Measurements from ENCODE around the gene NPTXR. TPM values are rescaled to one million over a fixed set of nuclear protein-coding genes. Genes with fewer than 3 reads are reported as not detected.

NPTXR gene
- polyA plus RNA-seq, 1 experiment = 1.7 TPM

DNA sequence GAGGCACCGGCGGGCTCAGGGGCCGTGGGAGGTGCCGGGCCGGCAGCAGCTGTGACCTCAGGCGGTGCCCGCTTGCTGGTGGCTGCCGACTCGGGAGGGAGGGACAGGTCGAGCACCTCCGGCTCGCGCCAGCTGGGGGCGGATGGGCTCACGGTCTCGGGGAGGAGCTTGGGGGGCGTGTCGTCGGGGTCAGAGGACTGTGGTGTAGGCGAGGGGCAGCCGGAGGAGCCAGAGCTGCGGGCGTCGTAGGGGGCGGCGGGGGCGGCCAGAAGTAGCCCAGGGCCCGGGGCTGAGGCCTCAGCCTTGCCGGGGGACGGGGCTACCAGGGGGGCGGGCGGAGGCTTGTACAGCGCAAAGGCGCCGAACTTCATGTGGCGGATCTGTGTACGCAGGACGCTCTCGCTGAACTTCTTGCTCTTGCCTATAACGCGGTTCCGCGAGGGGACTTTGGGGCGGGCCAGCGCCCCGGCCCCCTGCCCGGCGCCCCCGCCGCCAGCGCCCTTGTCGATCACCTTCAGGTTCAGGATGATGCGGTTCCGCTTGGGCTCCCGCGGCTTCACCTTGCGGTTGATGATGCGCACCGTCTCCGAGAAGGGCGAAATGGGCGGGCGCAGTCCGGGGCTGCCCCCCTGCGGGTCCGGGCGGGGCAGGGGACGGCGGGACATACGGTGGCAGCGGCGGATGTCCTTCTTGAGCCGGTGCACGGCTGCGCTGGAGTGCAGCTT, 22.7 kb upstream of the NPTXR start:
- TF ChIP-seq, protein P1, sequence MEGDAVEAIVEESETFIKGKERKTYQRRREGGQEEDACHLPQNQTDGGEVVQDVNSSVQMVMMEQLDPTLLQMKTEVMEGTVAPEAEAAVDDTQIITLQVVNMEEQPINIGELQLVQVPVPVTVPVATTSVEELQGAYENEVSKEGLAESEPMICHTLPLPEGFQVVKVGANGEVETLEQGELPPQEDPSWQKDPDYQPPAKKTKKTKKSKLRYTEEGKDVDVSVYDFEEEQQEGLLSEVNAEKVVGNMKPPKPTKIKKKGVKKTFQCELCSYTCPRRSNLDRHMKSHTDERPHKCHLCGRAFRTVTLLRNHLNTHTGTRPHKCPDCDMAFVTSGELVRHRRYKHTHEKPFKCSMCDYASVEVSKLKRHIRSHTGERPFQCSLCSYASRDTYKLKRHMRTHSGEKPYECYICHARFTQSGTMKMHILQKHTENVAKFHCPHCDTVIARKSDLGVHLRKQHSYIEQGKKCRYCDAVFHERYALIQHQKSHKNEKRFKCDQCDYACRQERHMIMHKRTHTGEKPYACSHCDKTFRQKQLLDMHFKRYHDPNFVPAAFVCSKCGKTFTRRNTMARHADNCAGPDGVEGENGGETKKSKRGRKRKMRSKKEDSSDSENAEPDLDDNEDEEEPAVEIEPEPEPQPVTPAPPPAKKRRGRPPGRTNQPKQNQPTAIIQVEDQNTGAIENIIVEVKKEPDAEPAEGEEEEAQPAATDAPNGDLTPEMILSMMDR (IDR thresholded peaks at IDR 0.05; ENCODE audit: low read depth, low read length) = no peak
- CTCF ChIA-PET = no interaction called here
- POLR2A ChIA-PET = no interaction called here
- no peak overlapping the region for H3K27ac ChIP-seq (ENCODE audit: low read depth, low read length)
- no peaks in the 10 kb centered on the region for H3K27me3 ChIP-seq (ENCODE audit: control insufficient read depth, insufficient read depth, low read length)
- no peak for DNase-seq (ENCODE audit: low read depth, low spot score)
- H3K4me3 ChIP-seq (ENCODE audit: low read depth, low read length) = no peak overlapping the region
- no peaks in the 10 kb centered on the region for H3K9me3 ChIP-seq (ENCODE audit: control insufficient read depth, insufficient read depth, low read length)

DNA sequence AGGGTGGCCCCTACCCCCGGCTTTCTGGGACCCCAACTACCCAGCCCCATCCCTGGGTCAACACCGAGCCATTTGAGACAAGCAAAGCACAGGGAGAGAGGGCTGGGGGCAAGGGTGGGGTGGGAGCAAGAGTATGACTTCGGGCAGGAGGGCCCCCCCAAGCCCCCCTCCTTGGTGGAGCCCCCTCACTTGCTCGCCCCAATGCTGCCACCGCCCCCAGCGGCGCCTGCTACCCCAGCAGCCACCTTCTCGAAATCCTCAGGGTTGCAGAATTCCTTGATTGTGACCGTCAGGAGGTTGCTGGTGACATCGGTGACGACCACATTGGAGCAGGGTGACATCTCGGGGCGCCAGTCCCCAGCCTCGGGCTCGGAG, 22.2 kb upstream of the NPTXR start:
- CTCF ChIA-PET = no interaction called here

DNA sequence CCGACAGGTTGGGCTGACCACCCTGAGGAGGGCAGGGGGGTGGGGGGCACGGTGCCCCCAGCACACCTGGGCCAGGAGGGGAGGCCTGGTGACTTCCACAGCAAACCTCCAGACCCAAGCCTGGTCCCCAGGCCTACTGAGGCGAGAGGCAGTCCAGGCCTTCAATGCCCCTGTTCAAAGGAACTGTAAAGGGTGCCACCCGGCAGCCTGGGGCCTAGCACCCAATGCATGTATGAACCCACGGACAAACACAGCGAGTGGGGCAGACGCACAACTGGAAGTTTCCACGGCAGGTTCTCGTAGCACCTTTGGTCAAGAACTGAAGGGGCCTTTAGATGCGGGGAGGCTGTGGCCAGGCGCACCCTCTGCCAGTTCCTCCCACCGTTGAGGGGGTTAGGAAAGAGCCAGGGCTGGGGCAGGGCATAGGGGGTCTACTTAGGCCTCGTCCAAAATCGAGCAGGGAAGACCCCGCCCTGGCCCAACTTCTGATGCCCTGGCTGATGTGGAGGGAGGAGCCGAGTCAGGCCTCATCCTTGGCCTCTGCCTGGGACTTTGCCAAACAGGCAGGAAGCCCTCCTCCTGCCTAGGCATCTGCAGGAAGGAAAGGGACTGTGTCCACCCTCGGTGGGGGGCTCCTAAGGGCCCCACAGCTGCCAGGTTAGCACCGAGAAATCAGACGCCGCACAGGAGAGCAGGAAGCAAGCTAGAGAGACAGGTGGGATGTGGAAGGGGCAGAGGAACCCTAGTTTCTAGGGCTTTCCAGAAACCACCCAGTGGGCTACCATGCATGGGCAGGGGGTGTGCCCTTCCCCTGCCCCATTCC, 21.6 kb upstream of the NPTXR start:
- POLR2A ChIA-PET = no interaction called here

More for the DNA sequence above, 22.2 kb upstream of the NPTXR start:
- TF ChIP-seq, protein P1 (IDR thresholded peaks at IDR 0.05; ENCODE audit: low read depth, low read length) = no peak
- Histone ChIP-seq H3K27me3 (ENCODE audit: control insufficient read depth, insufficient read depth, low read length) (no peaks in the 10 kb centered on the region), H3K27ac (ENCODE audit: low read depth, low read length) (no peak overlapping the region), H3K9me3 (ENCODE audit: control insufficient read depth, insufficient read depth, low read length) (no peaks in the 10 kb centered on the region; the same call in 1 of the 2 replicates), H3K4me3 (ENCODE audit: low read depth, low read length) (no peak overlapping the region)
- DNase-seq (ENCODE audit: low read depth, low spot score) = no peak
- POLR2A ChIA-PET = no interaction called here

DNA sequence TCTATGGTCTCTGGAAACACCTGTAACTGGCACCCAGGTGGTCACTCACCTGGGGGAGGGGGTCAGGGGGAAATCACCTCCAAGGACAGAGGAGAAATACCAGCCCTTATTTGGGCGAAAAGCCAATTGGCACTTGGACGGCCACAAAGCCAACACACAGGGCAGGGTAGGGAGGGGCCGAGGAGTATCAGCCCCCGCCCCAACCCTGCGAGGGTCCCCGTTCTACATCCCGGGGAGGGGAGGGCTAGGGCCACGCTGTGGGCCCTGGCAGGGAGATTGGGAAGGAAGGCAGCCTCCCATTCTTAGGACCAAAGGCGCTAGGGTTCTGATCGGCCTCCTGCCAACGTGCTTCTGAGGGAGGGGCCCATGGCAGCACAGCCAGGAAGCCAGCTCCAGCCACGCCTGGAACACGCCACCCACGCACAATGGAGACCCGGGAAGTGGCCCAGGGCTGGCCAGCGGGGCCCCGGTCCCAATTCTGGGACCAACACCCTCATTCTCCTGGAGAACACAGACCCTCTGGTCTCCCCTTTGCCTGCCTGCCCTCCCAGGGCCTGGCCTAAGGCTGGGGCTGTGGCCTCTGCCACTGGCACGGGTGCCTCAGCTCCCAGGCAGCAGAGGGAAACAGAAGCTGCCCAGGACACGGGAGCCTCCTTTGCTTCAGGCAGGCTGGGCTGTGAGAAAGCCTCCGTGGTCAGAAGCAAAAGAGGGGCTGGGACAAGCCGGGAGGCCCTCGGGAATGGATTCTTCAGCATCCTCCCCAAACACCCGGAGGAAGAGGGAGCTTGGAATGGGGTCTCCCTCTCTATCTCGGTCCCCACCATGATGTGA, 20.7 kb upstream of the NPTXR start:
- Histone ChIP-seq H3K27me3 (ENCODE audit: control insufficient read depth, insufficient read depth, low read length) (no peaks in the 10 kb centered on the region), H3K27ac (ENCODE audit: low read depth, low read length) (peak overlapping the region; percentile 11), H3K9me3 (ENCODE audit: control insufficient read depth, insufficient read depth, low read length) (no peaks in the 10 kb centered on the region; the same call in 1 of the 2 replicates), H3K4me3 (ENCODE audit: low read depth, low read length) (no peak overlapping the region)
- ChIA-PET POLR2A (no interaction called here), CTCF (interaction anchor here (0.8 kb wide), 1 partner anchor 99 kb away, joined by 3 read pairs; no protein-coding TSS in a partner anchor)
- TF ChIP-seq, protein P1 (IDR thresholded peaks at IDR 0.05; ENCODE audit: low read depth, low read length) = no peak
- no peak for DNase-seq (ENCODE audit: low read depth, low spot score)

More for the DNA sequence above, 21.6 kb upstream of the NPTXR start:
- DNase-seq (ENCODE audit: low read depth, low spot score) = no peak
- TF ChIP-seq, protein P1 (IDR thresholded peaks at IDR 0.05; ENCODE audit: low read depth, low read length) = no peak
- no peaks in the 10 kb centered on the region; the same call in 1 of the 2 replicates for H3K9me3 ChIP-seq (ENCODE audit: control insufficient read depth, insufficient read depth, low read length)
- H3K27me3 ChIP-seq (ENCODE audit: control insufficient read depth, insufficient read depth, low read length) = no peaks in the 10 kb centered on the region
- H3K4me3 ChIP-seq (ENCODE audit: low read depth, low read length) = no peak overlapping the region
- CTCF ChIA-PET = no interaction called here
- H3K27ac ChIP-seq (ENCODE audit: low read depth, low read length) = no peak overlapping the region
